ENCODE data around the gene SH2D3C. TPM values are rescaled to one million over a fixed set of nuclear protein-coding genes. Genes with fewer than 3 reads are reported as not detected.
A peak's percentile ranks its signal among the peaks of the same experiment; 100 is the strongest.

Gene SH2D3C
- total RNA-seq, 1 donor from 2014 or later, result 3.4 TPM

GRCh38 chr9:127746959-127747569, 31.4 kb downstream of the SH2D3C start:
- ATAC-seq (no peak), DNase-seq (ENCODE audit: low spot score) (no peak)

- DNase-seq (ENCODE audit: low spot score), result no peak
- no peak for ATAC-seq
Observed at GRCh38 chr9:127744398-127745110, 33.9 kb downstream of the SH2D3C start.

GRCh38 chr9:127742435-127743088, 35.9 kb downstream of the SH2D3C start:
- no peak for DNase-seq (ENCODE audit: low spot score)
- ATAC-seq, result no peak

- DNase-seq (ENCODE audit: low spot score) (no peak), ATAC-seq (peak; percentile 62)
Observed at GRCh38 chr9:127741831-127742434, 36.5 kb downstream of the SH2D3C start.

- no peak for ATAC-seq
- DNase-seq (ENCODE audit: low spot score), result no peak
Observed at GRCh38 chr9:127739614-127740330, 38.7 kb downstream of the SH2D3C start.

- no peak for DNase-seq (ENCODE audit: low spot score)
Observed at GRCh38 chr9:127738666-127739065, 39.8 kb downstream of the SH2D3C start.

GRCh38 chr9:127735530-127736185, 42.8 kb downstream of the SH2D3C start:
- ATAC-seq (no peak), DNase-seq (ENCODE audit: low spot score) (no peak)

More at GRCh38 chr9:127738666-127739065, 39.8 kb downstream of the SH2D3C start:
- no peak for ATAC-seq

- peak; percentile 97 for DNase-seq (ENCODE audit: low spot score)
- ATAC-seq, result peak; percentile 96
Observed at GRCh38 chr9:127734747-127735529, 43.5 kb downstream of the SH2D3C start, which contains the start of gene TOR2A. TOR2A (minus strand) TSS chr9:127735294; CDS start chr9:127735270, 24 bp downstream.

- ATAC-seq (no peak), DNase-seq (ENCODE audit: low spot score) (peak; percentile 55)
Observed at GRCh38 chr9:127734247-127734746, 44.2 kb downstream of the SH2D3C start.

- ATAC-seq, result no peak
- DNase-seq (ENCODE audit: low spot score), result no peak
Observed at GRCh38 chr9:127733614-127734013, 44.9 kb downstream of the SH2D3C start.

- DNase-seq (ENCODE audit: low spot score) (no peak), ATAC-seq (no peak)
Observed at GRCh38 chr9:127732444-127732843, 46.0 kb downstream of the SH2D3C start.

- ATAC-seq (no peak), DNase-seq (ENCODE audit: low spot score) (no peak)
Observed at GRCh38 chr9:127731938-127732337, 46.5 kb downstream of the SH2D3C start.

GRCh38 chr9:127730799-127731410, 47.6 kb downstream of the SH2D3C start:
- ATAC-seq, result no peak

GRCh38 chr9:127730262-127730661, 48.2 kb downstream of the SH2D3C start:
- no peak for ATAC-seq
- no peak for DNase-seq (ENCODE audit: low spot score)

More at GRCh38 chr9:127730799-127731410, 47.6 kb downstream of the SH2D3C start:
- no peak for DNase-seq (ENCODE audit: low spot score)

GRCh38 chr9:127729522-127730256, 48.8 kb downstream of the SH2D3C start:
- ATAC-seq (no peak), DNase-seq (ENCODE audit: low spot score) (no peak)

GRCh38 chr9:127728808-127729207, 49.7 kb downstream of the SH2D3C start:
- ATAC-seq (no peak), DNase-seq (ENCODE audit: low spot score) (no peak)

- DNase-seq (ENCODE audit: low spot score), result no peak
Observed at GRCh38 chr9:127726871-127727270, 51.6 kb downstream of the SH2D3C start.

GRCh38 chr9:127724012-127724411, 54.5 kb downstream of the SH2D3C start:
- ATAC-seq, result peak; percentile 26
- no peak for DNase-seq (ENCODE audit: low spot score)

More at GRCh38 chr9:127726871-127727270, 51.6 kb downstream of the SH2D3C start:
- no peak for ATAC-seq

All from left lobe of liver (tissue), 2 donors.